Measurements from ENCODE around the gene TMEM141.

The TMEM141 gene

GRCh38 chr9:136820971-136821825, 30.1 kb downstream of the TMEM141 start:
- Histone ChIP-seq H3K9me3 (ENCODE audit: control insufficient read depth, insufficient read depth, low read length) (no peaks in the 10 kb centered on the region), H3K4me1 (ENCODE audit: insufficient read depth, low read length) (no peaks in the 10 kb centered on the region; the same call in 1 of the 2 replicates), H3K9ac (ENCODE audit: low read depth, low read length) (peak overlapping the region; percentile 62), H3K36me3 (ENCODE audit: insufficient read depth, low read length) (no peaks in the 10 kb centered on the region)

- Histone ChIP-seq H3K9me3 (ENCODE audit: control insufficient read depth, insufficient read depth, low read length) (no peaks in the 10 kb centered on the region), H3K9ac (ENCODE audit: low read depth, low read length) (peak overlapping the region; percentile 62), H3K36me3 (ENCODE audit: insufficient read depth, low read length) (no peaks in the 10 kb centered on the region), H3K4me1 (ENCODE audit: insufficient read depth, low read length) (no peaks in the 10 kb centered on the region; the same call in 1 of the 2 replicates)
These were observed 30.8 kb downstream of the TMEM141 start for GRCh38 chr9:136821826-136822544.

GRCh38 chr9:136823136-136824046, 32.2 kb downstream of the TMEM141 start:
- no peak overlapping the region for H3K9ac ChIP-seq (ENCODE audit: low read depth, low read length)
- H3K4me1 ChIP-seq (ENCODE audit: insufficient read depth, low read length) = no peaks in the 10 kb centered on the region; the same call in 1 of the 2 replicates
- no peaks in the 10 kb centered on the region for H3K36me3 ChIP-seq (ENCODE audit: insufficient read depth, low read length)
- no peaks in the 10 kb centered on the region for H3K9me3 ChIP-seq (ENCODE audit: control insufficient read depth, insufficient read depth, low read length)

GRCh38 chr9:136824496-136825225, 33.5 kb downstream of the TMEM141 start:
- Histone ChIP-seq H3K4me1 (ENCODE audit: insufficient read depth, low read length) (no peaks in the 10 kb centered on the region; the same call in 1 of the 2 replicates), H3K9ac (ENCODE audit: low read depth, low read length) (no peak overlapping the region), H3K36me3 (ENCODE audit: insufficient read depth, low read length) (no peaks in the 10 kb centered on the region), H3K9me3 (ENCODE audit: control insufficient read depth, insufficient read depth, low read length) (no peaks in the 10 kb centered on the region)

- H3K9ac ChIP-seq (ENCODE audit: low read depth, low read length) = no peak overlapping the region
- H3K36me3 ChIP-seq (ENCODE audit: insufficient read depth, low read length) = no peaks in the 10 kb centered on the region; the same call in 1 of the 2 replicates
- no peaks in the 10 kb centered on the region; the same call in 1 of the 2 replicates for H3K4me1 ChIP-seq (ENCODE audit: insufficient read depth, low read length)
- no peaks in the 10 kb centered on the region for H3K9me3 ChIP-seq (ENCODE audit: control insufficient read depth, insufficient read depth, low read length)
These were observed 34.4 kb downstream of the TMEM141 start for GRCh38 chr9:136825295-136826187.

GRCh38 chr9:136826188-136826541, 35.0 kb downstream of the TMEM141 start:
- H3K9me3 ChIP-seq (ENCODE audit: control insufficient read depth, insufficient read depth, low read length) = no peaks in the 10 kb centered on the region
- no peak overlapping the region for H3K9ac ChIP-seq (ENCODE audit: low read depth, low read length)
- no peaks in the 10 kb centered on the region; the same call in 1 of the 2 replicates for H3K4me1 ChIP-seq (ENCODE audit: insufficient read depth, low read length)
- no peaks in the 10 kb centered on the region; the same call in none of the 2 replicates for H3K36me3 ChIP-seq (ENCODE audit: insufficient read depth, low read length)

- Histone ChIP-seq H3K36me3 (ENCODE audit: insufficient read depth, low read length) (no peaks in the 10 kb centered on the region; the same call in none of the 2 replicates), H3K9me3 (ENCODE audit: control insufficient read depth, insufficient read depth, low read length) (no peaks in the 10 kb centered on the region), H3K4me1 (ENCODE audit: insufficient read depth, low read length) (no peaks in the 10 kb centered on the region; the same call in 1 of the 2 replicates), H3K9ac (ENCODE audit: low read depth, low read length) (no peak overlapping the region)
These were observed 35.8 kb downstream of the TMEM141 start for GRCh38 chr9:136826703-136827582.

- H3K9me3 ChIP-seq (ENCODE audit: control insufficient read depth, insufficient read depth, low read length) = no peaks in the 10 kb centered on the region
- H3K36me3 ChIP-seq (ENCODE audit: insufficient read depth, low read length) = no peaks in the 10 kb centered on the region; the same call in none of the 2 replicates
- H3K4me1 ChIP-seq (ENCODE audit: insufficient read depth, low read length) = no peaks in the 10 kb centered on the region
- no peak overlapping the region for H3K9ac ChIP-seq (ENCODE audit: low read depth, low read length)
These were observed 36.8 kb downstream of the TMEM141 start for GRCh38 chr9:136827794-136828473.

GRCh38 chr9:136828474-136829140, 37.5 kb downstream of the TMEM141 start:
- Histone ChIP-seq H3K4me1 (ENCODE audit: insufficient read depth, low read length) (no peaks in the 10 kb centered on the region), H3K36me3 (ENCODE audit: insufficient read depth, low read length) (no peaks in the 10 kb centered on the region; the same call in none of the 2 replicates), H3K9ac (ENCODE audit: low read depth, low read length) (no peak overlapping the region)

GRCh38 chr9:136829412-136829811, 38.3 kb downstream of the TMEM141 start:
- Histone ChIP-seq H3K9ac (ENCODE audit: low read depth, low read length) (no peak overlapping the region), H3K9me3 (ENCODE audit: control insufficient read depth, insufficient read depth, low read length) (no peaks in the 10 kb centered on the region), H3K36me3 (ENCODE audit: insufficient read depth, low read length) (no peaks in the 10 kb centered on the region; the same call in none of the 2 replicates), H3K4me1 (ENCODE audit: insufficient read depth, low read length) (no peaks in the 10 kb centered on the region)

More at GRCh38 chr9:136828474-136829140, 37.5 kb downstream of the TMEM141 start:
- H3K9me3 ChIP-seq (ENCODE audit: control insufficient read depth, insufficient read depth, low read length) = no peaks in the 10 kb centered on the region
